Measurements from ENCODE around the gene PARD3. TPM values are rescaled to one million over a fixed set of nuclear protein-coding genes. Genes with fewer than 3 reads are reported as not detected.

The PARD3 gene
- total RNA-seq, 1 experiment from 2014 or later, result 30.0 TPM

GRCh38 chr10:34538281-34538829 is 276.7 kb downstream of the PARD3 start:
- DNase-seq (ENCODE audit: low read depth), result no peak

GRCh38 chr10:34537629-34538231 is 277.4 kb downstream of the PARD3 start:
- DNase-seq (ENCODE audit: low read depth), result no peak

- DNase-seq (ENCODE audit: low read depth), result no peak
Observed at GRCh38 chr10:34535872-34536271, 279.2 kb downstream of the PARD3 start.

- no peak for DNase-seq (ENCODE audit: low read depth)
Observed at GRCh38 chr10:34530778-34531177, 284.3 kb downstream of the PARD3 start.

- DNase-seq (ENCODE audit: low read depth), result peak; percentile 97
Observed at GRCh38 chr10:34528320-34528719, 286.8 kb downstream of the PARD3 start.

- DNase-seq (ENCODE audit: low read depth), result peak; percentile 97
Observed at GRCh38 chr10:34526758-34527730, 288.1 kb downstream of the PARD3 start.

GRCh38 chr10:34526186-34526585 is 288.9 kb downstream of the PARD3 start:
- peak; percentile 90 for DNase-seq (ENCODE audit: low read depth)

GRCh38 chr10:34524369-34525091 is 290.6 kb downstream of the PARD3 start:
- peak; percentile 21 for DNase-seq (ENCODE audit: low read depth)

GRCh38 chr10:34523017-34523767 is 291.9 kb downstream of the PARD3 start:
- DNase-seq (ENCODE audit: low read depth), result peak; percentile 64

- DNase-seq (ENCODE audit: low read depth), result peak; percentile 73
Observed at GRCh38 chr10:34522546-34522945, 292.6 kb downstream of the PARD3 start.

GRCh38 chr10:34520510-34520909 is 294.6 kb downstream of the PARD3 start:
- no peak for DNase-seq (ENCODE audit: low read depth)

GRCh38 chr10:34520084-34520483 is 295.0 kb downstream of the PARD3 start:
- peak; percentile 44 for DNase-seq (ENCODE audit: low read depth)

- no peak for DNase-seq (ENCODE audit: low read depth)
Observed at GRCh38 chr10:34514290-34514689, 300.8 kb downstream of the PARD3 start.

GRCh38 chr10:34513636-34514035 is 301.5 kb downstream of the PARD3 start:
- DNase-seq (ENCODE audit: low read depth), result no peak

- DNase-seq (ENCODE audit: low read depth), result no peak
Observed at GRCh38 chr10:34507217-34507616, 307.9 kb downstream of the PARD3 start.

GRCh38 chr10:34506786-34507185 is 308.3 kb downstream of the PARD3 start:
- DNase-seq (ENCODE audit: low read depth), result no peak

- DNase-seq (ENCODE audit: low read depth), result peak; percentile 65
Observed at GRCh38 chr10:34505338-34505737, 309.8 kb downstream of the PARD3 start.

- peak; percentile 76 for DNase-seq (ENCODE audit: low read depth)
Observed at GRCh38 chr10:34504534-34504933, 310.6 kb downstream of the PARD3 start.

- DNase-seq (ENCODE audit: low read depth), result no peak
Observed at GRCh38 chr10:34503704-34504103, 311.4 kb downstream of the PARD3 start.

GRCh38 chr10:34499612-34500279 is 315.4 kb downstream of the PARD3 start:
- DNase-seq (ENCODE audit: low read depth), result no peak

- no peak for DNase-seq (ENCODE audit: low read depth)
Observed at GRCh38 chr10:34498821-34499220, 316.3 kb downstream of the PARD3 start.

All from RPMI7951 (cell line).